ENCODE data around the gene ACOT2.
"Not testable (repeated sequence)": the region's sequence is repeated elsewhere in the genome, so short reads cannot be mapped to it uniquely, and the experiment has no call there.

DNA sequence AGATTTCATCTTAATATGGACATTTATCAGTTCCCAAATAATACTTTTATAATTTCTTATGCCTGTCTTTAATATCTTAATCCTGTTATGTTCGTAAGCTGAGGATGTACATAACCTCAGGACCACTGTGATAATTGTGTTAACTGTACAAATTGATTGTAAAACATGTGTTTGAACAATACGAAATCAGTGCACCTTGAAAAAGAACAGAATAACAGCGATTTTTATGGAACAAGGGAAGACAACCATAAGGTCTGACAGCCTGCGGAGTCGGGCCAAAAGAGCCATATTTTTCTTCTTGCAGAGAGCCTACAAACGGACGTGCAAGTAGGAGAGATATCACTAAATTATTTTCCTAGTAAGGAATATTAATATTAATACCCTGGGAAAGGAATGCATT lies 6.8 kb upstream of the ACOT2 start:
- TF ChIP-seq, protein P1, sequence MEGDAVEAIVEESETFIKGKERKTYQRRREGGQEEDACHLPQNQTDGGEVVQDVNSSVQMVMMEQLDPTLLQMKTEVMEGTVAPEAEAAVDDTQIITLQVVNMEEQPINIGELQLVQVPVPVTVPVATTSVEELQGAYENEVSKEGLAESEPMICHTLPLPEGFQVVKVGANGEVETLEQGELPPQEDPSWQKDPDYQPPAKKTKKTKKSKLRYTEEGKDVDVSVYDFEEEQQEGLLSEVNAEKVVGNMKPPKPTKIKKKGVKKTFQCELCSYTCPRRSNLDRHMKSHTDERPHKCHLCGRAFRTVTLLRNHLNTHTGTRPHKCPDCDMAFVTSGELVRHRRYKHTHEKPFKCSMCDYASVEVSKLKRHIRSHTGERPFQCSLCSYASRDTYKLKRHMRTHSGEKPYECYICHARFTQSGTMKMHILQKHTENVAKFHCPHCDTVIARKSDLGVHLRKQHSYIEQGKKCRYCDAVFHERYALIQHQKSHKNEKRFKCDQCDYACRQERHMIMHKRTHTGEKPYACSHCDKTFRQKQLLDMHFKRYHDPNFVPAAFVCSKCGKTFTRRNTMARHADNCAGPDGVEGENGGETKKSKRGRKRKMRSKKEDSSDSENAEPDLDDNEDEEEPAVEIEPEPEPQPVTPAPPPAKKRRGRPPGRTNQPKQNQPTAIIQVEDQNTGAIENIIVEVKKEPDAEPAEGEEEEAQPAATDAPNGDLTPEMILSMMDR (IDR thresholded peaks at IDR 0.05) = not testable (repeated sequence)
- not testable (repeated sequence) for TF ChIP-seq POLR2A (IDR thresholded peaks at IDR 0.05); EP300 (IDR thresholded peaks at IDR 0.05; ENCODE audit: low read depth); POLR2AphosphoS5 (IDR thresholded peaks at IDR 0.05)

All from transverse colon (tissue), 4 donors.